CD8-positive, alpha-beta memory T cell (primary cell): ENCODE results near the gene CYBB. TPM values are rescaled to one million over a fixed set of nuclear protein-coding genes. Genes with fewer than 3 reads are reported as not detected.

Source experiments
- CTCF ChIA-PET: fragments of 350-600 bp; sonication (Branson Sonifier 250); formaldehyde crosslinking; loops from one replicate; lab custom pipeline; 2021; ENCODE audit warnings: antibody characterized with exemption; lab: Charles Lee
- POLR2A ChIA-PET: fragments of 350-600 bp; sonication (Branson Sonifier 250); formaldehyde crosslinking; loops from one replicate; lab custom pipeline; 2021; ENCODE audit warnings: antibody characterized with exemption; lab: Charles Lee
- DNase-seq, 5 donors: peaks; one replicate each; pipeline versions ENCODE4 v3.0.0 to v3.0.0-alpha.2; 2020 to 2022; ENCODE audit warnings: mixed read lengths in 1 of 5
- H3K27ac ChIP-seq: one replicate; pipeline ENCODE4 v1.7.0; 2013; ENCODE audit warnings: low read depth, mild to moderate bottlenecking, low read length, moderate library complexity
- H3K27me3 ChIP-seq: 2 replicates; pipeline ENCODE4 v1.7.0; 2013; ENCODE audit warnings: low read length, mild to moderate bottlenecking; ENCODE audit not compliant: insufficient read depth, poor library complexity, severe bottlenecking
- H3K36me3 ChIP-seq: 2 replicates; pipeline ENCODE4 v1.7.0; 2013; ENCODE audit warnings: mild to moderate bottlenecking, low read length, moderate library complexity; ENCODE audit not compliant: insufficient read depth
- H3K4me1 ChIP-seq: 2 replicates; pipeline ENCODE4 v1.7.0; 2013; ENCODE audit warnings: mild to moderate bottlenecking, low read length, moderate library complexity; ENCODE audit not compliant: insufficient read depth
- H3K4me3 ChIP-seq: 2 replicates; pipeline ENCODE4 v1.7.0; 2013; ENCODE audit warnings: mild to moderate bottlenecking, low read length
- H3K9me3 ChIP-seq: 2 replicates; pipeline ENCODE4 v1.7.0; 2013; ENCODE audit warnings: mild to moderate bottlenecking, low read length
- H3K27ac Mint-ChIP-seq, 8 donors: one replicate each; pipeline ENCODE4 v1.8.0; 2020 to 2021; ENCODE audit warnings: mixed read lengths in 8 of 8, mild to moderate bottlenecking in 6 of 8, inconsistent platforms in 3 of 8, moderate library complexity in 3 of 8
- H3K27me3 Mint-ChIP-seq, 2 donors: one replicate each; pipeline ENCODE4 v1.8.0; 2020 to 2021; ENCODE audit warnings: mixed read lengths in 2 of 2, mild to moderate bottlenecking in 1 of 2, moderate library complexity in 1 of 2
- H3K36me3 Mint-ChIP-seq, 3 donors: one replicate each; pipeline ENCODE4 v1.8.0; 2020 to 2021; ENCODE audit warnings: mixed read lengths in 3 of 3, inconsistent platforms in 1 of 3, mild to moderate bottlenecking in 1 of 3
- H3K4me1 Mint-ChIP-seq, 3 donors: one replicate each; pipeline ENCODE4 v1.8.0; 2020 to 2021; ENCODE audit warnings: mixed read lengths in 3 of 3, inconsistent platforms in 1 of 3, mild to moderate bottlenecking in 1 of 3
- H3K4me3 Mint-ChIP-seq, 7 donors: one replicate each; pipeline ENCODE4 v1.8.0; 2020 to 2021; ENCODE audit warnings: mixed read lengths in 7 of 7, mild to moderate bottlenecking in 6 of 7, moderate library complexity in 4 of 7, inconsistent platforms in 2 of 7
- H3K9me3 Mint-ChIP-seq, 5 donors: one replicate each; pipeline ENCODE4 v1.8.0; 2020 to 2022; ENCODE audit warnings: mixed read lengths in 5 of 5, mild to moderate bottlenecking in 3 of 5, moderate library complexity in 2 of 5, inconsistent platforms in 1 of 5
- polyA plus RNA-seq: library from polyadenylated mRNA; unstranded; fragments of 300-500 nt; fragmentation: Illumina TruSeq; gene quantifications from one replicate; pipeline ENCODE4 v1.2.3, GENCODE V29; 2021
- total RNA-seq, 2 experiments: library from RNA; stranded (reverse); gene quantifications; one replicate each; pipeline ENCODE4 v1.2.3, GENCODE V29; 2021

The CYBB gene
- total and polyA plus RNA-seq, 3 experiments from 2014 or later = 3.0 to 3.7 TPM; not detected in 1

DNA sequence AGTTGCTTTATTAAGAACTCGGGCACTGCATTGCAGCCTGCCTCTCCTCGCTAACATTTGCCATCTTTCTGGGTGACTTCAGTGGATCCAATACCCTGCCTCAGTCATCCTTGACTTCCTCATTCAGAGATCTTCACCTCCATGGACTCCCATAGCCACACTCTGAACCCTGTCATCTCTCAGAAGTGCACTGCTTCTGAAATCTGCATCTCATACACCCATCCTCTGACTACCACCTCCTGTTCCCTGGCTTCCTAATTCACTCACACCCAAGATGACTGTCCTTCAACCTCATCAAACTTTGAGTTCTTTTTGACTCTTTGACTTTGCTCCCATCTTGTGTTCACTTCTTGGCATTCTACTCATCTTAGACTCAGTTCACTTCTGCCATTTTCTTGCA lies 25.3 kb upstream of the CYBB start:
- ChIA-PET POLR2A (no interaction called here), CTCF (interaction anchor here (1.0 kb wide), 1 partner anchor 9 kb away, joined by 3 read pairs; no protein-coding TSS in a partner anchor)
- Mint-ChIP-seq H3K4me1 (peaks cover 13 to 14% (median 13%) of the 10 kb centered on the region in 3 donors), H3K27me3 (peaks cover 0 to 1% of the 10 kb centered on the region in 2 donors), H3K36me3 (peaks cover 0 to 1% (median 0%) of the 10 kb centered on the region in 3 donors), H3K9me3 (no peaks in the 10 kb centered on the region), H3K4me3 (no peak overlapping the region), H3K27ac (no peak overlapping the region)
- H3K4me1 ChIP-seq = peaks cover 51% of the 10 kb centered on the region
- H3K9me3 ChIP-seq = no peaks in the 10 kb centered on the region
- H3K4me3 ChIP-seq = peak overlapping the region; percentile 37
- DNase-seq = no peak
- no peaks in the 10 kb centered on the region for H3K27me3 ChIP-seq
- peak overlapping the region; percentile 3 for H3K27ac ChIP-seq
- no peaks in the 10 kb centered on the region for H3K36me3 ChIP-seq

DNA sequence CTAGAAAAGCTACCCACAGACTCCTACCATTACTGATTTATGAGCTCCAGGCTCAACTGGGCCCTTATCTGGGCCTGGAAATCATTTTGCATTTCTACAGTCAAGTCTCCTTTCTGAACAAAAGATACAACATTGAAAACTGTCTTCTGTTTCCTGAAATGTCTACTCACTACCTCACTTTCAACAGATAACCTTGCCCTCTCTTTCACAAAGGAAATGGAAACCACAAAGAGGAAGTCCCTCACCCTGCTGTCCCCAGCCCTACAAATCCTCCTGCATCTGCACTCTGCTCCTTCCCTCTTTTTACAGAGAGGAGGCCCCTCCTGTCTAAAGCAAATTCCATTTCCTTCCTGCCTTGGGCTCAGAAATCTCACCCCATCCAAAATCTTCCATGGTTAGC lies 24.8 kb upstream of the CYBB start:
- peaks cover 13 to 14% (median 13%) of the 10 kb centered on the region in 3 donors for H3K4me1 Mint-ChIP-seq
- peaks cover 0 to 1% of the 10 kb centered on the region in 2 donors for H3K27me3 Mint-ChIP-seq
- no peaks in the 10 kb centered on the region for H3K9me3 Mint-ChIP-seq
- Histone ChIP-seq H3K4me1 (peaks cover 51% of the 10 kb centered on the region), H3K9me3 (no peaks in the 10 kb centered on the region), H3K27ac (peak overlapping the region; percentile 3), H3K36me3 (no peaks in the 10 kb centered on the region), H3K27me3 (no peaks in the 10 kb centered on the region), H3K4me3 (peak overlapping the region; percentile 37)
- POLR2A ChIA-PET = no interaction called here
- H3K4me3 Mint-ChIP-seq = no peak overlapping the region
- no peak overlapping the region for H3K27ac Mint-ChIP-seq
- CTCF ChIA-PET = interaction anchor here (1.0 kb wide), 1 partner anchor 10 kb away, joined by 3 read pairs; no protein-coding TSS in a partner anchor
- DNase-seq = peak in 3 of 5 donors; percentile 5 to 47 (median 31)
- H3K36me3 Mint-ChIP-seq = peaks cover 0 to 1% (median 0%) of the 10 kb centered on the region in 3 donors

DNA sequence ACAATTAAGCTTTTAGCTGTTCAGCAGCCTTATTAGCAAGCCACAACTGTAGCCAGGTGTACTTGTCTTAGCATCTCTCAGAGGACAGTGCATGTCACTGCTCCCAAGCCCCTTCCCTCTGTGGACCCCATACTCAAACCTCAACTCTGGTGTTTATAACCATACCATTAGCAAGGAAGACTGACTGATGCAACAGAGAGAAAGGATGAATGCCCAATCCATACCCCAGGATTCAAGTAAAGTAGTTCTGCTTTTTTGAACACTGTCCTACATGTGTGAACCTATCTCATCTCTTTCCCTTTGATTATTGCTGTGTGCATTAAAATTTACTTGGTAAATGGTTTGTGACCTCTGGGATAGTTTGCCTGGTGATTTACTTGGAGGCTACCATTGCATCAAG lies 22.8 kb upstream of the CYBB start:
- peaks cover 0 to 1% of the 10 kb centered on the region in 2 donors for H3K27me3 Mint-ChIP-seq
- no peak for DNase-seq
- no peak overlapping the region for H3K4me3 Mint-ChIP-seq
- H3K9me3 Mint-ChIP-seq = no peaks in the 10 kb centered on the region
- ChIA-PET POLR2A (no interaction called here), CTCF (interaction anchor here (1.2 kb wide), 1 partner anchor 68 kb away, joined by 4 read pairs; no protein-coding TSS in a partner anchor)
- peaks cover 5 to 13% (median 6%) of the 10 kb centered on the region in 3 donors for H3K4me1 Mint-ChIP-seq
- peaks cover 50% of the 10 kb centered on the region for H3K4me1 ChIP-seq
- H3K9me3 ChIP-seq = no peaks in the 10 kb centered on the region
- H3K36me3 ChIP-seq = no peaks in the 10 kb centered on the region
- peaks cover 0 to 3% (median 0%) of the 10 kb centered on the region in 3 donors for H3K36me3 Mint-ChIP-seq
- H3K27ac ChIP-seq = no peak overlapping the region
- H3K4me3 ChIP-seq = no peak overlapping the region
- H3K27ac Mint-ChIP-seq = no peak overlapping the region
- H3K27me3 ChIP-seq = no peaks in the 10 kb centered on the region

DNA sequence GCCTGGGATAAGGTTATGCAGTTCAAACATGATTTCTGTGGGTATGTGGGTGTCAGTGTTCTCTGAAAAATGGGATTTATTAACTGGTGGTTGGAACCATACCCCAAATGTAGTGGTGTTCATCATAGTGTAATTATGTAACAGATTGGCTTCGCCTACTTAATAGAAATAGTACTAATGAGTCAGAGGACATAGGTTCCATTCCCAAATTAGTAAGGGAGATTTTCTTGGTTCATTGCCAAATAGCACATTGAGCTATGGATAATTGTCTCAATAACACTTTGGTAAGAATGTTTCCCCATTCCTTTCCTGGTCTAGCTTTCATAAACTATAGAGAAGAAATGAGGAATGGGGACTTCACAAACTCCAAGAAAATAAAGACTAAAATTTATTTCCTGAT lies 20.5 kb upstream of the CYBB start:
- H3K36me3 Mint-ChIP-seq = peaks cover 0 to 2% (median 0%) of the 10 kb centered on the region in 3 donors
- H3K27me3 Mint-ChIP-seq = peaks cover 0 to 1% of the 10 kb centered on the region in 2 donors
- Histone ChIP-seq H3K9me3 (no peaks in the 10 kb centered on the region), H3K36me3 (no peaks in the 10 kb centered on the region), H3K27ac (no peak overlapping the region), H3K27me3 (no peaks in the 10 kb centered on the region), H3K4me3 (no peak overlapping the region), H3K4me1 (peaks cover 33% of the 10 kb centered on the region)
- peaks cover 9 to 24% (median 12%) of the 10 kb centered on the region in 3 donors for H3K4me1 Mint-ChIP-seq
- H3K4me3 Mint-ChIP-seq = no peak overlapping the region
- no peak overlapping the region for H3K27ac Mint-ChIP-seq
- no peak for DNase-seq
- CTCF ChIA-PET = no interaction called here
- POLR2A ChIA-PET = no interaction called here
- H3K9me3 Mint-ChIP-seq = no peaks in the 10 kb centered on the region

DNA sequence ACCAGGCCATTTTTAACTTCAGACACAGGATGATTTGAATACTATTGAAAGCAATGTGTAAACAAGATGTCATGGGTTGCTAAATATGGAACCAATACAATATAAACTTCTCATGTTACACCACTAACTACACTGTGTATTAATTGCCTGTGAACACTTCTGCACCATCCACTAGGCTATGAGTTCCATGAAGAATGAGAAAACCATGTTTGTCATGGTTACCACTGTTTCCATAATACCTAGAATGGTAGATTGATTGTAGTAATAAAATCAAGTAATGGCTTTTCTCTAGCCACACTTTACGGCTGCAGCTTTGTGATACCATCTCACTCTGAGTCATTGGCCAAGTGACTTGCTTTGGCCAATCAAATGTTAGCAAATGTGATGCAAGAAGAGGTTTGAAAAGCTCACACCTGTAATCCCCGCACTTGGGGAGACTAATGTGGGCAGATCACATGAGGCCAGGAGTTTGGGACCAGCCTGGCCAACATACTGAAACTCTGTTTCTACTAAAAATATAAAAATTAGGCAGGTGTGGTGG lies 19.9 kb upstream of the CYBB start:
- peaks cover 0 to 2% (median 0%) of the 10 kb centered on the region in 3 donors for H3K36me3 Mint-ChIP-seq
- Histone ChIP-seq H3K4me3 (no peak overlapping the region), H3K27ac (no peak overlapping the region), H3K27me3 (no peaks in the 10 kb centered on the region), H3K9me3 (no peaks in the 10 kb centered on the region), H3K36me3 (no peaks in the 10 kb centered on the region), H3K4me1 (peaks cover 27% of the 10 kb centered on the region)
- H3K4me1 Mint-ChIP-seq = peaks cover 9 to 25% (median 12%) of the 10 kb centered on the region in 3 donors
- H3K9me3 Mint-ChIP-seq = no peaks in the 10 kb centered on the region
- no peak overlapping the region for H3K4me3 Mint-ChIP-seq
- no peak overlapping the region for H3K27ac Mint-ChIP-seq
- ChIA-PET CTCF (no interaction called here), POLR2A (no interaction called here)
- no peak for DNase-seq
- peaks cover 0 to 1% of the 10 kb centered on the region in 2 donors for H3K27me3 Mint-ChIP-seq

DNA sequence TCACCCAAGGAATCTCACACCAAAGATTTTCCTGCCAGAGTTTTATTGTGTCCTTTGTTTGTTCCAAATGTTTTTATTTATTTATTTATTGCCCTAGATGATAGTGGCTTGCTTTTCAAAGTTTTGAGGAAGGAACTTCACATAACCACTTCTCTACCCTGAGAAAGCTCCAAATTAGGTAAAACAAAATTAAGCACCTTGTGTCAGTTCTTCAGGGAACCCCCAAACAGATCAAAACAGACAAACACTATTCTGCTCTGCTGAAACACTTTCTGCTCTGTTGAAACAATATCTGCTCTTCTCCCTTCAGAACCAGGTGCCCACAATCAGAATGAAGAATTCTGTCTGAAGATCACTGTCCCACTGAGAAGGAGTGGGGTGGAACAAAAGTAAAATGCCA lies 16.5 kb upstream of the CYBB start:
- peaks cover 0 to 2% (median 0%) of the 10 kb centered on the region in 3 donors for H3K36me3 Mint-ChIP-seq
- Histone ChIP-seq H3K4me1 (peaks cover 6% of the 10 kb centered on the region), H3K27ac (no peak overlapping the region), H3K36me3 (no peaks in the 10 kb centered on the region), H3K27me3 (no peaks in the 10 kb centered on the region), H3K9me3 (no peaks in the 10 kb centered on the region), H3K4me3 (no peak overlapping the region)
- peaks cover 0 to 2% of the 10 kb centered on the region in 2 donors for H3K27me3 Mint-ChIP-seq
- peaks cover 9 to 18% (median 12%) of the 10 kb centered on the region in 3 donors for H3K4me1 Mint-ChIP-seq
- POLR2A ChIA-PET = no interaction called here
- H3K9me3 Mint-ChIP-seq = no peaks in the 10 kb centered on the region
- CTCF ChIA-PET = no interaction called here
- no peak overlapping the region for H3K4me3 Mint-ChIP-seq
- no peak for DNase-seq
- peak overlapping the region in 3 of 8 donors; percentile 13 to 56 (median 51) for H3K27ac Mint-ChIP-seq

DNA sequence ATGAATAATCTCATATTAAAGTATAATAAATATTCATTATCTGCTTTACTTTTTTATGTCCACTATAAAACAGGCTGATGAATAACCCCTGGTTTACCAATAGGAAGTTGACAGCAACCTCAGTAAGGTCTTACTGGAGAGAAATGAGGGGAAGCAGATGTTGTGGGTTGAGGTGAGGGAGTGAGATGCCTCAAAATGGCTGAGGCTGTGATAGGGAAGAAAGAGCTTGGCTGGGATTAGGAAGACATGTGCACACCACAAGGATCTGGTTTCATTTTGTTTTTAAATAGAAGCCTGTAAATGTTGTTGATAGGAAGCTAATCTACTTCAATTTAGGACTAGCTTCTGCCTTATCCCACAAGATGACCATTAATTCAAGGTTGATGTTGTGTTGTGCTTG lies 14.4 kb upstream of the CYBB start:
- Histone ChIP-seq H3K4me3 (no peak overlapping the region), H3K4me1 (peaks cover 6% of the 10 kb centered on the region), H3K36me3 (no peaks in the 10 kb centered on the region), H3K9me3 (no peaks in the 10 kb centered on the region), H3K27me3 (no peaks in the 10 kb centered on the region), H3K27ac (no peak overlapping the region)
- H3K4me1 Mint-ChIP-seq = peaks cover 9 to 18% (median 12%) of the 10 kb centered on the region in 3 donors
- H3K4me3 Mint-ChIP-seq = no peak overlapping the region
- H3K27ac Mint-ChIP-seq = no peak overlapping the region
- H3K27me3 Mint-ChIP-seq = peaks cover 0 to 2% of the 10 kb centered on the region in 2 donors
- peaks cover 0 to 2% (median 0%) of the 10 kb centered on the region in 3 donors for H3K36me3 Mint-ChIP-seq
- POLR2A ChIA-PET = no interaction called here
- H3K9me3 Mint-ChIP-seq = no peaks in the 10 kb centered on the region
- CTCF ChIA-PET = no interaction called here
- no peak for DNase-seq

DNA sequence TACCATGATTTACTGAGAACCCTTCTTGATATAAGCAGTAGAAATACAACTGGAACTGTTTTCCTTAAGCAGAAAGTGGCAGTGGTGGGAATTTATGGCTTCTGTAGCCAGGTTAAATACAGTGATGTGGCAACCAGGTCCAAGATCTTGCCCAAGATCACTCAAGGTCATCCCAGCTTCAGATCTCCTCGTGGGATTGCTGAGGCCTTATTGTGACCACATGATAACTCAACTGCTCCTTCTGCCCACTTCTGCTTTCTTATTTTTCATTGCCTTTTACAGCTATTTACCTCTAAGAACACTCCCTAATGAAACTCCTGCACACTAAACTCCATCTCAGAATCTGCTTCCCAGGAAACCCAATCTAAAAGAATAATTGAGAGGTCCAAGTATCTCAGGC lies 12.4 kb upstream of the CYBB start:
- Mint-ChIP-seq H3K4me3 (no peak overlapping the region), H3K27me3 (peaks cover 0 to 2% of the 10 kb centered on the region in 2 donors), H3K4me1 (peaks cover 9 to 18% (median 12%) of the 10 kb centered on the region in 3 donors), H3K27ac (no peak overlapping the region), H3K9me3 (no peaks in the 10 kb centered on the region), H3K36me3 (no peaks in the 10 kb centered on the region)
- H3K36me3 ChIP-seq = no peaks in the 10 kb centered on the region
- H3K4me3 ChIP-seq = no peak overlapping the region
- no peaks in the 10 kb centered on the region for H3K27me3 ChIP-seq
- H3K9me3 ChIP-seq = no peaks in the 10 kb centered on the region
- no peak overlapping the region for H3K27ac ChIP-seq
- H3K4me1 ChIP-seq = peaks cover 6% of the 10 kb centered on the region
- DNase-seq = no peak
- ChIA-PET CTCF (no interaction called here), POLR2A (no interaction called here)
